ENCODE measurements around the gene RFLNA.

GRCh38 chr12:124282287-124282686, 12.6 kb upstream of the RFLNA start:
- TF ChIP-seq, protein P1, sequence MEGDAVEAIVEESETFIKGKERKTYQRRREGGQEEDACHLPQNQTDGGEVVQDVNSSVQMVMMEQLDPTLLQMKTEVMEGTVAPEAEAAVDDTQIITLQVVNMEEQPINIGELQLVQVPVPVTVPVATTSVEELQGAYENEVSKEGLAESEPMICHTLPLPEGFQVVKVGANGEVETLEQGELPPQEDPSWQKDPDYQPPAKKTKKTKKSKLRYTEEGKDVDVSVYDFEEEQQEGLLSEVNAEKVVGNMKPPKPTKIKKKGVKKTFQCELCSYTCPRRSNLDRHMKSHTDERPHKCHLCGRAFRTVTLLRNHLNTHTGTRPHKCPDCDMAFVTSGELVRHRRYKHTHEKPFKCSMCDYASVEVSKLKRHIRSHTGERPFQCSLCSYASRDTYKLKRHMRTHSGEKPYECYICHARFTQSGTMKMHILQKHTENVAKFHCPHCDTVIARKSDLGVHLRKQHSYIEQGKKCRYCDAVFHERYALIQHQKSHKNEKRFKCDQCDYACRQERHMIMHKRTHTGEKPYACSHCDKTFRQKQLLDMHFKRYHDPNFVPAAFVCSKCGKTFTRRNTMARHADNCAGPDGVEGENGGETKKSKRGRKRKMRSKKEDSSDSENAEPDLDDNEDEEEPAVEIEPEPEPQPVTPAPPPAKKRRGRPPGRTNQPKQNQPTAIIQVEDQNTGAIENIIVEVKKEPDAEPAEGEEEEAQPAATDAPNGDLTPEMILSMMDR (IDR thresholded peaks at IDR 0.05), result no peak
- TF ChIP-seq EZH2 (IDR thresholded peaks at IDR 0.05; ENCODE audit: borderline replicate concordance, insufficient read depth, low read depth, low read length, poor library complexity, severe bottlenecking), result no peak
